GM19023 (cell line): ENCODE measurements around the gene DOCK8.
"Not testable (repeated sequence)": the region's sequence is repeated elsewhere in the genome, so short reads cannot be mapped to it uniquely, and the experiment has no call there.

ENCODE experiments used
- ATAC-seq: cut with Tn5 transposase; IDR thresholded peaks from one replicate; pipeline ENCODE4 v1.9.1; 2021; ENCODE audit warnings: mild to moderate bottlenecking, moderate library complexity; ENCODE audit not compliant: unreplicated experiment

DOCK8 gene

DNA sequence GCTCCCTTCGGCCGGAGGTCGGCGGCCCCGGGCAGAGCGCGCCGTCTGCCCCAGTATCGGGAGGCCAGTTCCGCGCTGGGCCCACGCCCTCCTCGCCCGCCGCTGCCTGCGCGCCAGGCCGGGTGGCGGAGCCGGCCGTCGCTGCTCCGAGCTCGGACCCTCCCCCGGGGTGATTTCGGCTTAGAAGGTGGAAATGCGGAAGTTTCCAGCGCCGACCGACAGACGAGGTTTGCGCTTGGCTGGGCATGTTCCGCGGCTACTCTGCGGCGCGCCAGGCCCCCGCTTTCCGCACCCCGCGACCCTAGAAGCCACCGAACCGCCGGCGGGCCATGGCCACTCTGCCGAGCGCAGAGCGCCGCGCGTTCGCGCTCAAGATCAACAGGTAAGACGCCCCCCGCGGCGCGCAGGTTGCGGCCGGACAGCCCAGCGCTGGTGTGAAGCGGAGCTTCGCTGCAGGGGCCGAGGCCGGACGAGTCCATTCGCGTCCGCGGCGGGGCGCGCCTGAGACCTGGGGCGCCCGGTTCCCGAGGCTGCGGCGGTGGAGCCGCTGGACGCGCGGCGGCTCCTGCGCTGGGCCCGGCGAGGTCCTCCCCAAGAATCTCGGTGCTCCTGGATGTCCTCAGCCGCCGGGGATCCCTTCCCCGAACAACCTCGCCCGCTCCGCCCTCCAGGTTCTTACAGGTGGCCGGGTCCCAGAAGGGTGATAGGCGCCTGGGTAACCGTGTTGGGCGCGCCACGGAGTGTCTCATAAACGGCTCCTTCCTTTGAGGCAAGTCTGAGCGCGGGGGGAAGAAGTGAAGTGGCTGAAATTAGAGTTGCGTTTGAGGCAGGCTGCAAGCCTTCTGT is at the start of gene DOCK8:
TSS of gene DOCK8 (plus strand) at position 218 of the 846 bp plus-strand sequence. CDS start at position 330, 112 bp downstream.
- ATAC-seq = peak; percentile 85

DNA sequence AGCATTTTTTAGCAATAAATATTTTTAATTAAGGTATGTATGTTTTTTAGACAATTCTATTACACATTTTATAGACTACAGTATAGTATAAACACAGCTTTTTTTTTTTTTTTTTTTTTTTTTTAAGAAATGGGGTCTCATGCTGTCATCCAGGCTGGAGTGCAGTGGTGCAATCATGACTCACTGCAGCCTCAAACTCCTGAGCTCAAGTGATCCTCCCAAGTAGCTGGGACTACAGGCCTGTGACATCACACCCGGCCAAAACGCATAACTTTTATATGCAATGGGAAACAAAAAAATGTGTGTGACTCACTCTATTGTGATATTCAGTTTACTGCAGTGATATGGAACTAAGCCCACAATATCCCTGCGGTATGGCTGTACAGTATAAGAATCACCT is 44.9 kb upstream of the DOCK8 start:
- not testable (repeated sequence) for ATAC-seq

DNA sequence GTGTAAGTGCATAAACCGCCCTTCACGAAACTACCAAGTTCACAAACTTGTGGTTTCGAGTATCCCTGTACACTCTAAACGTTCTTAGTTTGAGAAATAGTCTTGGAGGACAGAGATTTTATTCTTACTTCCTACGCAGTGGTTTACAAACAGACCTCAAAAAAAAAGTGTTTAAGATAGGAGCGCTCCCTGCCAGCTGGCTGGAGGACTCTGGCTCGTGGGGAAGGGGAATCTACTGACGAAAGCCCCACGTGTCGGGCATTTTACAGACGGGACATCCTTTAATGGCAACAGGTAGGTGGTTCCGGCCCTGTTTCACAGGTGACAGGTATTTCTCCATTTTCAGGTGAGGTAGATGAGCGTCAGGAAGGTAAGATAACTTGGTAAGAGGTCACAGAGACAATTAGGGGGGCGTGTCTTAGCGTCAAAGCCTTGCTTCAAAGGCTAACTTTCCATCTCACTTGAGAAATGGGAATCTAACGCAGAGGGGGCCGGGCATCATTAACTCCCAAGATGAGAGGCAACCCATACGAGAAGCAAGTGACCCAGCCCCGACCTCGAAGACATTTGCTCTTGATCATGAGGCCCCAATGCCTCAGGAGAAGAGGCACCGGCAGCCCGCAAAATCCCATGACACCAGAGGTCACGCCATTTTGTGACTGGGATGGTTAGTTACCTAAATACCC is 36.4 kb upstream of the DOCK8 start:
- ATAC-seq = not testable (repeated sequence)

DNA sequence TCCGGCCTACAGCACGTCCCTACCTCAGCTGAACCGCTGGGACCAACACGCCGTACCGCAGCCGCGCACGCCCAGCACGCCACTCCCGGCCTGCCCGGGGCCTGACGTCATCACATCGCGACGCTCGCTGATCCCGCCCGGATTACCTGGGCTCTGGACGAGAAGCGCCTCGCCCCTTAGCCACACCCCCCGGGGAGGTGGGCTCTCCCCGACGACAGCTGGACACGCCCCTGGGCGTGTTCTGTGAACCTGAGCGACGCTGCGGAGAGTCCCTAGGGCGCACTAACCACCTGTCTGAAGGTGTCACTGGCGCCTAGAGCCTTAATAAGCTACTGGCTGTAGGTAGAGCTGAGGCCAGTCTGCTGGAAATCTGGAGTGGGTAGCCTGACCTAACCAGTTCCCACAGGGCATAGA is 35.7 kb upstream of the DOCK8 start, which contains the start of gene ZNG1A:
TSS of gene ZNG1A (minus strand) at position 87 of the 414 bp plus-strand sequence. CDS start 87 bp downstream, outside the sequence.
- ATAC-seq = not testable (repeated sequence)

DNA sequence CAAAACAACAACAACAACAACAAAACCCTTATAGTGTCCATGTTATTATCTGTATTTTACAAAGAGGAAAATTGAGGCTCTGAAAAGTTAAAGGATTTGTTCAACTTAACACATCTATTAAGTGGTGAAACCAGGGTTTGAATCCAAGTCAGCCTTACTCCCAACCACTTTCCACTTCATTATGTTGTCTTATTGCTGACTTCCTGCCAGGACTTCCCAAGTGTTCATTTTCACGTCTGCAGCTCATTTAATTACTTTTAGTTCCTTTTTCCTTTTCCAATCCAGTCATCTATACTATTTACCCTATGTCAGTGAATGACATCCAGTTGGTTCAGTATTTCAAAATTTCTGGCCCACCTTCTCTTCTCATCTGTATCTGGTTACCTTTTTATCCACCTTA is 15.1 kb upstream of the DOCK8 start:
- not testable (repeated sequence) for ATAC-seq

DNA sequence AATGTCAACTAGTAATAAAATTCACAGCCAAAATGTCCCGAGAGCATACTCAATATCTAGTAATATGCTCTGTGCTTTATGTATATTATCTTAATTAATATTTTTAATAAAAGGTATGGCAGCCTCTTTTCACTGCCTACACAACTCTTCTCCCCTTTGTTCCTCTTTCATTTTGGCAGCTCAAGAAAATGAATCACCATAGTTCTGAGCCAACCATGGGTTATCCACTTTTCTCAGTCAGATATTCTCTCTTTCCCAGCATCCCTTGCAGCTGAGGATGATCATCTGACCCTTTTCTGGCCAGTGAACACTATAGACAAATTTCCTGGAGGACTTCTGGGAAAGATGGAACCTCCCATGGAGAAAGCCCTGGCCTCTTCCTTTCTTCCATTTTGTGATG is 8.2 kb upstream of the DOCK8 start:
- no peak for ATAC-seq

DNA sequence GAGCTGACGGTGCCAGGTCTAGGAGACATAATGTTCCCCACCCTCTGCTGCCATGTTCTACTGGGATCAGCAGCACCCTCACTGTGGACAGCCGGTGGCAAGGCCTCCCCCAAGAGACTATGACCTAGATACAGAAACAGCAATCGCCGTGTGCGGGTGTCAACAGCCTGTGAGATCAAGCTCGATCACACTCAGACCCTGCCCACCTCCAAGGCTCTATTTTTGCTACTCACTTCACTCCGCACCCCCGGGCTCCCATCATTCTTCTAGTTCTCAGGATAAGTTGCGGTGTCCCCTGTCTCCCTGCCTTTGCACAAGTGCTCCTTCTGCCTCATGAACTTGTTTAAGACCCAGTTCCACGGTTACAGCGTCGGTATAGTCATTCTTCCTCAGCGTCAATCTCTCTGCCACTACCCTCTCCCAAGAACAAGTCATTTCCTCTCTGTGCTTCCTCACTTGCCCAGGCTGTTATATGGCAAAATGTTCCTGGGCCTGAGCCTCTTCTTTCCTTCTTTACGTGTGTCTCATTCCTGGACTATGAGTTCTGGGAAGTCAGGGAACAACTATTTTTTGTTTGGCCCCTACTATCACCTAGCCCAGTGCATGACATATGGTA is 5.4 kb upstream of the DOCK8 start:
- ATAC-seq = no peak

DNA sequence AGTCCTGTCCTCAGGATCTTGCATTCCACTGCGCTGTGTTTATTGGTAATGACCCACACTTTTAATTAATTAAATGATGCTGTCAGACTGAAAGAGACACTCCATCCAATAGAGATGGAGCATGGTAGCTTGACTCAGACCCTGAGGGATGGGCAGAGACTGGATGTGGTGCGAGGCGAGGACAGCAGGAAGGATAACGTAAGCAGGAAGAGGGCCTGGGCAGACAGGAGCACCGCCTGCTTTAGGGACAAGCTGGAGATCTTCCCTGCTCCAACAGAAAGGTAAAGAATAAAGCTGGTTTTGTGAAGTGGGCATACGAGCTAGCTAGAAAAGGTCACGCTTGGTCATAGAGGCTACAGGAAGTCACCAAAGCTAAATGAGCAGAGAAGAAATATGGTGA is 3.6 kb upstream of the DOCK8 start:
- ATAC-seq = no peak

DNA sequence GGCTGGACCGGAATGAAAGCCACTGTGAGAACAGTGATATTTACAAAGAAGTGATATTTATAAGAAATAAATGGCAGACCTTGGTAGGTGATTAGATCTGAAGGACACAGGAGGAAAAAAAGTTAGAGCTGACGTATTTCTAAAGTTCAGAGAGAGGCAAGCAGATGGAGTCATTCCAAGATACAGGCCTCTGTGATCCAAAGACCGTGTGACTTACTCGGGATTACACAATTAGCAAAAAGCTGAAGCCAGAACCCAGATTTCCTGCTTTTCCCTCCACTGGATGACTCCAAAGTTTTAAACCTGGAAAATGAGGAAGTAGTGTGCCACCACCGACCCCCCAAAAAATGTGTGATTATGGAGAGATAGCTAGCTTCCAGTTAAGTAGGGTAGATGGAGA is 3.1 kb upstream of the DOCK8 start:
- ATAC-seq = no peak

DNA sequence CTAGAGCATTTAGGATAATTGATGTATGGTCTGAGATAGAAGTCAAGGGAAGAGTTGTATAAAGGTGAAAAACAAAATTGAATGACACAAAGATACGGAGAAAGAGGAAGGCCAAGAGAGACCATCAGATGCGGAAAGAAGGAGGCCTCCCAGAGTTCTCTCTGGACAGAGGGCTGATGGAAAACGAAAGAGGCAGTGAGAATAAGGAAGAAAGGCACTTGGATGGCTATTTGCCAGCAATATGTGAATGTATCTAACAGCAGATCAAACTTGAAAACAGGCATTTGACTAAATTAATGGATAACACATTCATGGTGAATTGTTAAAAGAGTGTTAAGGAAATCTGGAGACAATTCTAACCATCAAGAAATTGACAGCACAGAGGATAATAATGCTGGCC is 2.4 kb upstream of the DOCK8 start:
- ATAC-seq = no peak

DNA sequence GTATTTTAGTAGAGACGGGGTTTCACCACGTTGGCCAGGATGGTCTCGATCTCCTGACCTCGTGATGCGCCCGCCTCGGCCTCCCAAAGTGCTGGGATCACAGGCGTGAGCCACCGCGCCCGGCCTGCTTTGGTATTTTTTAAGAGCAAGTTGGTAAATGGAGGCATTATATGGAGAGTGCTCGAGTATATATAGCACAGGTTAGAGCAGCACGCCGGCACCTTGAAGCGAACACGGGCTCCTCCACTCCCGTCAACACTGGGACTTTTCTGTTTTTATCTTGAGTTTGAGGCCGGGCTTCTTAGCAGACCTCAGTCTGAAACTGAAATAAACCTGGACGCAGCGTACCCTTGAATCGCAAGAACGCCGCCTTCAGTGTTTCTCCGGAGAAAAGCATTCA is 764 bp upstream of the DOCK8 start:
- ATAC-seq = not testable (repeated sequence)

DNA sequence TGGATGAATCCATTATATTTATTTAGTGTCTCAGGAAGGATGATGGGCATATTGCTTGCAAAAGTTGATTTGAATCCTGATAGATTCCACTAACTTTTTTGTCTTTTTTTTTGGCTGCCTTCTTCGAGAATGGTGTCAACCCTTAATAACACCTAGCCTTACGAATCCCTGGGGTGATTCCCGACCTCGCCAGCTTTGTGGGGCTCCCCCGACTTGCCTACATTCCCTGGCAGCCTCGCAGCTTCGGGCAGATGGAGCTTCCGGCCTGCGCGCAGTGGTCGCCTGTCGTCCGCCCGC is 366 bp upstream of the DOCK8 start:
- ATAC-seq = no peak

DNA sequence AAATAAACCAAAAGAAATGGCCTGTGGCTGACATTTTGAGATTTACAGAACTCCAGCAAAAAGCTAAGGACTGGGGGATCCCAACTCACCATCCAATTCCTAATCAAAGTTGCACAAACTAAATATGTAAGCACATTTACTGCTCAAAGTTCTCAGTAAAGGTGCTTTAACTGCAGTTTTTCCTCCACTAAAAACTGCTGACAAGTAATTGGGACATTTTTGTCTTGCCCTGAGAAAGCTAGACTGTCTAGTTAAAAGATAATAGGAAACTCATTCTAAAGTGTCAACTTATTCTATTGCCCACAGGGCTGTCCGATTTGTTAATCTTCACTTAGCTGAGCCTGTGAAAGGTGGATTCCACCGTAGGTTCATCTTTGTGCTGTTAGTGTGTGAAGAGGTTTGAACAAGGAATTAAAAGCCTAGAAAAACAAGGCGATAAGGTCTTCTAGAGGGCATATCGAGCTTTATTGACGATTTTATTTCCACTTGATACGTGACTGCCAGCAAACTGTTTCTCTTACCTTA is 1.0 kb downstream of the DOCK8 start:
- ATAC-seq = no peak

DNA sequence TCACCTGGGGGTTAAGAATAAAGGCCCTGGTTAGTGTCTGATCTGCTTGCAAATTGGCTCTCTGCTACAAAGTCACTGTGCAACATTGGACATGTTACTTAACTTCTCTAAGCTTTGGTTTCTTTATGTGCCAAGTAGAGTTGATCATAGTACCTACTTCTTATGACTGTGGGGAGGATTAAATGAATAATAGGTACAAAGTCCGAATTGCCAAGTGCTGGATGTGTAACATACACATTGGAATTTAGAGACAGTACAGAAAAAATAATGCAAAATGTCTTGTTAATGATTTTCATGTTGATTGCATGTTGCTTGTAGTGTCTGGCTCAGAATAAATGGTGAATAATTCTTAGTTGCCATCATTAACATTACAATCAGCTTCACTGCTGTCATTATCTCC is 2.2 kb downstream of the DOCK8 start:
- no peak for ATAC-seq

DNA sequence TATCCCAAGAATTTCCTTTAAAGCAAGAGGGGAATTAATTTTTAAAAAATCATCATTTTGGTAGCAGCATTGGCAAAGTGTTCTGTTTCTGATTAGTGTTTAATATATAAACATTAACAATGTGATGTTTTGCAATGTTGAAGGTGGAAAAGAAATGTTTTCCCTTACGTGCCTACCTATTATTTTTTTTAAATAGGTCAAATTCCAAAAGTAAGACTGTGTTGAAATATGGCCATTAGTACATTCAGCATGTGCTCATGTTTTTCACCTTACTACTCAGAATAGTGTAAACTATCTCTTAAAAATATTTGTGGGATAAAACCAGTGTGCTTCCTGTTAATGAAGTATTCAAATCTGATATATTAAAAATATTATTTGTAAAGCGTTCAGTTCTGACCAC is 3.3 kb downstream of the DOCK8 start:
- ATAC-seq = no peak

DNA sequence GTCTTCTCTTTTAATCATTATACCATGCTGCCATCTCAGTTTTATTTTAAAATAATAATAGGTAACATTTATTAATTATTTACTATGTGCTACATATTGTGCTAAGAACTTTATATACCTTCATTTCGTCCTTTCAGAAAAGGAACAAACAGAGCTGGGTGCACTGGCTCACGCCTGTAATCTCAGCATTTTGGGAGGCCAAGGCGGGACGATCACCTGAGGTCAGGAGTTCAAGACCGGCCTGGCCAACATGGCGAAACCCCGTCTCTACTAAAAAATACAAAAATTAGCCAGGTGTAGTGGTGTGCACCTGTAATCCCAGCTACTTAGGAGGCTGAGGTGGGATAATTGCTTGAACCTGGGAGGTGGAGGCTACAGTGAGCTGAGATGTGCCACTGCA is 4.4 kb downstream of the DOCK8 start:
- ATAC-seq = not testable (repeated sequence)

DNA sequence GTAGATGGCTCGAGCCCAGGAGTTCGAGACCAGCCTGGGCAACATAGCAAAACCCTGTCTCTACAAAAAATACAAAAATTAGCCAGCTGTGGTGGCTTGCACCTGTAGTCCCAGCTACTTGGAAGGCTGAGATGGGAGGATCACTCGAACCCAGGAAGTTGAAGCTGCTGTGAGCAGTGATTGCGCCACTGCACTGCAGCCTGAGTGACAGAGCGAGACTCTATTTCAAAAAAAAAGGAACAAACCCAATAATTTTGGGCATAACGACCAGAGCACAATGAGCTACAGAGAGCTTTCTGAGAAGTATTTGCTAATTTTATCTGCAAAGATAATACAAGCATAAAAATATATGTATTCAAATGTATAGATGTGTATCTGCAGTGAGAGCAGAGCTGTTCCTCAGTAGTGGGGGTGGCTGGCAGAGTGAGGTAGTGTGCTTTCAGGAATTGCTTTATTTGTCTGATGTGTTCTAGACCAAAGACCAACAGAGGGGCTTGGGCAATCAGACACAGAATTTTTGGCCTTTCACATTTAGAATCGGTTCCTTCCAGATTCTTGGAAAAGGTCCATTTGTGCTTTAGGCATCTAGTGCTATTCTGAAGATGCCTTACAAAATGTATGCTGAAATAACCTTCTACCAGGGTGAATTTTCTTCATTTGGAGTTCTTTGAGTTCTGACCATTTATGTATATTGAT is 5.2 kb downstream of the DOCK8 start:
- no peak for ATAC-seq

DNA sequence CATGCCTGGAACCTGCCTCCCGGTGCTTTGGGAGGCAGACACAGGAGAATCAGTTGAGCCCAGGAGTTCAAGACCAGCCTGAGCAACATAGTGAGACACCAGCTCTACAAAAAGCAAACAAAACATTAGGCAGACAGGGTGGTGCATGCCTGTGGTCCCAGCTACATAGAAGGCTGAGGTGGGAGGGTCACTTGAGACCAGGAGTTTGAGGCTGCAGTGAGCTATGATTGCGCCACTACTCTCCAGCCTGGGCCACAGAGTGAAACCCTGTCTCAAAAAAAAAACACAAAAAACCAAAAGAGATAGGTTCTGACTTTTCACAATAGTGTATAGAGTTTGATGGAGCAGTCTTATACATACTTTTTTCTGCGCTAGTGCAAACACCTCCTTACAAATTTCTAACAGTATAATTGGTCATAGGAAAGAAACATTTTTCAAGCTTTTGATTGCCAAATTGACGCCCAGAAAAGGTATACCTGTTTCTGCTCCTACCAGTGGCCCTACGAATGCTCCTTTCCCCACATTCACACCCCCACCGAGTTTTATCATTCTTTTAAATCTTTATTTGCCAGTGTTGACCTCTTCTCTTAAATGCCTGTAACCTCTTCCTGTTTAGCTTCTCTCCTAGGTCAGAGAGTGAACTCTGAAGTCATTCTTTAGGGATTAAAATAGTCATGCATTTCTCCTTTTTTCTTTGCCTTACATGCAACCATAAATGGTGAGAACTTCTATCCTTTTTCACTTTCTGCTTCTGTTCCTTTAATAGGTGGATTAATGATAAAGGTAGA is 7.5 kb downstream of the DOCK8 start:
- no peak for ATAC-seq

DNA sequence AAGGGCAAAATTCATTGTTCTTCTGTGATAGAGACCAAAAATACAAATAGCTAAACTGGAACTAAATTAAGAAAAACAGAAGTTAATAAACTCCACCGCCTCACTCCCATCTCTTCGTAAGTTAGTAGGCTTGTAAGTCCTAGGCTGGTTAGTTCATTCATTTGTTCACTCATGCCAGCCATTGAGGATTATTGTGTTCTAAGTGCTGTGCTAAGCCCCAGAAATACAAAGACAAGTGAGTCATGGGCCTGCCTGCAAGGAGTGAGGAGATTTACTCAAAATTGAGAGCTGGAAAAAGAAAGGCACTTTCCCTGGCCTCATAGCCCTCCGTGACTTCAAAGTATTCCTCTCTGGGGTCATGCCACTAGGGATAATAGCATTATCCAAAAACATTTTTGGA is 8.5 kb downstream of the DOCK8 start:
- no peak for ATAC-seq

DNA sequence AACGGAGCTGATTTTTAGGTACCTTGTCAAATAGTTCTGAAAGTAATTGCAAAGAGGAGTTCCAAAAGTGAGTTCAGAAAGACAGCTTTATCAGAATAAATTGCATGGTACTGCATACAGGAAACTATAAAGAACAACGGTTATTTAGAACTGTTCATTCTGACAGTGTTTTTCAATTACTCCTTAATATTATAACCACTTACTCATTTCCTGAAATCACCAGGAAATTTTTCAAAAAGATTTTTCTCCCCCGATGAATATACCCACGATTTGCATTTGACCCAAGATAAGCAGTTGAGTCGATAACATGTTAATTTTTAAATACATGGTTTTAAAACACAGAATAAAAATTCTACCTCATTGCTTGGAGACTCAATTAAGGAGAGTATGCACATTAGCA is 9.4 kb downstream of the DOCK8 start:
- no peak for ATAC-seq
